ENCODE measurements around the gene WDR7. TPM values are rescaled to one million over a fixed set of nuclear protein-coding genes. Genes with fewer than 3 reads are reported as not detected.

Gene WDR7
- total RNA-seq, 1 donor from 2014 or later: 13.5 TPM

GRCh38 chr18:57022716-57023115 is 371.6 kb downstream of the WDR7 start:
- H3K4me3 ChIP-seq: no peak overlapping the region
- no peaks in the 10 kb centered on the region for H3K9me3 ChIP-seq
- intact Hi-C loops (cut with DNase I): no loop called here
- no peaks in the 10 kb centered on the region for H3K27me3 ChIP-seq
- no peak for DNase-seq (ENCODE audit: low spot score in 2 of 2)
- no peak overlapping the region for H3K27ac ChIP-seq
- peaks cover 12 to 23% of the 10 kb centered on the region in 2 donors for H3K36me3 ChIP-seq
- no peaks in the 10 kb centered on the region for H3K4me1 ChIP-seq
- no peak for TF ChIP-seq CTCF (IDR thresholded peaks at IDR 0.05)

- no peaks in the 10 kb centered on the region for H3K4me1 ChIP-seq
- intact Hi-C loops (cut with DNase I): no loop called here
Measured at GRCh38 chr18:57023275-57023882, 372.2 kb downstream of the WDR7 start.

GRCh38 chr18:57025540-57025939 is 374.4 kb downstream of the WDR7 start:
- Histone ChIP-seq H3K27me3 (no peaks in the 10 kb centered on the region), H3K9me3 (no peaks in the 10 kb centered on the region), H3K36me3 (peaks cover 17 to 40% of the 10 kb centered on the region in 2 donors), H3K4me1 (no peaks in the 10 kb centered on the region), H3K4me3 (no peak overlapping the region), H3K27ac (no peak overlapping the region)
- no peak for DNase-seq (ENCODE audit: low spot score in 2 of 2)
- TF ChIP-seq CTCF (IDR thresholded peaks at IDR 0.05): no peak
- intact Hi-C loops (cut with DNase I): no loop called here

More at GRCh38 chr18:57023275-57023882, 372.2 kb downstream of the WDR7 start:
- H3K4me3 ChIP-seq: no peak overlapping the region
- DNase-seq (ENCODE audit: low spot score in 2 of 2): no peak
- peaks cover 17 to 27% of the 10 kb centered on the region in 2 donors for H3K36me3 ChIP-seq
- H3K27ac ChIP-seq: no peak overlapping the region
- no peak for TF ChIP-seq CTCF (IDR thresholded peaks at IDR 0.05)
- no peaks in the 10 kb centered on the region for H3K27me3 ChIP-seq
- H3K9me3 ChIP-seq: no peaks in the 10 kb centered on the region

- Histone ChIP-seq H3K27me3 (no peaks in the 10 kb centered on the region), H3K4me1 (no peaks in the 10 kb centered on the region), H3K36me3 (peaks cover 17 to 38% of the 10 kb centered on the region in 2 donors), H3K4me3 (no peak overlapping the region), H3K27ac (no peak overlapping the region), H3K9me3 (no peaks in the 10 kb centered on the region)
- DNase-seq (ENCODE audit: low spot score in 2 of 2): no peak
- TF ChIP-seq CTCF (IDR thresholded peaks at IDR 0.05): no peak
- intact Hi-C loops (cut with DNase I): no loop called here
Measured at GRCh38 chr18:57026316-57026715, 375.2 kb downstream of the WDR7 start.

GRCh38 chr18:57027190-57027708 is 376.1 kb downstream of the WDR7 start:
- no peak for DNase-seq (ENCODE audit: low spot score in 2 of 2)
- no peaks in the 10 kb centered on the region for H3K4me1 ChIP-seq
- no peaks in the 10 kb centered on the region for H3K27me3 ChIP-seq
- TF ChIP-seq CTCF (IDR thresholded peaks at IDR 0.05): no peak
- intact Hi-C loops (cut with DNase I): no loop called here
- H3K4me3 ChIP-seq: no peak overlapping the region
- H3K36me3 ChIP-seq: peaks cover 17 to 42% of the 10 kb centered on the region in 2 donors
- no peak overlapping the region for H3K27ac ChIP-seq
- no peaks in the 10 kb centered on the region for H3K9me3 ChIP-seq

Measured in ascending aorta (tissue), 2 donors.